Activated naive CD8-positive, alpha-beta T cell treated with anti-CD3 and anti-CD28 coated beads for 36 hours (primary cell): Measurements from ENCODE around the gene ADSL. TPM values are rescaled to one million over a fixed set of nuclear protein-coding genes. Genes with fewer than 3 reads are reported as not detected.

Experiments used
- DNase-seq: peaks from one replicate; pipeline ENCODE4 v3.0.0; 2021
- H3K27ac Mint-ChIP-seq: one replicate; pipeline ENCODE4 v1.8.0; 2022; ENCODE audit warnings: mild to moderate bottlenecking, moderate library complexity, mixed read lengths
- H3K27me3 Mint-ChIP-seq: one replicate; pipeline ENCODE4 v1.8.0; 2022; ENCODE audit warnings: mild to moderate bottlenecking, mixed read lengths
- H3K36me3 Mint-ChIP-seq: one replicate; pipeline ENCODE4 v1.8.0; 2021; ENCODE audit warnings: mild to moderate bottlenecking, mixed read lengths
- H3K4me1 Mint-ChIP-seq: one replicate; pipeline ENCODE4 v1.8.0; 2021; ENCODE audit warnings: mixed read lengths
- H3K4me3 Mint-ChIP-seq: one replicate; pipeline ENCODE4 v1.8.0; 2022; ENCODE audit warnings: mild to moderate bottlenecking, moderate library complexity, mixed read lengths
- H3K9me3 Mint-ChIP-seq: one replicate; pipeline ENCODE4 v1.8.0; 2022; ENCODE audit warnings: mixed read lengths
- total RNA-seq, 2 experiments: library from RNA; stranded (reverse); gene quantifications; one replicate each; pipeline ENCODE4 v1.2.3, GENCODE V29; 2021

Gene ADSL
- total RNA-seq, 2 experiments from 2014 or later: 174 to 178 TPM

DNA sequence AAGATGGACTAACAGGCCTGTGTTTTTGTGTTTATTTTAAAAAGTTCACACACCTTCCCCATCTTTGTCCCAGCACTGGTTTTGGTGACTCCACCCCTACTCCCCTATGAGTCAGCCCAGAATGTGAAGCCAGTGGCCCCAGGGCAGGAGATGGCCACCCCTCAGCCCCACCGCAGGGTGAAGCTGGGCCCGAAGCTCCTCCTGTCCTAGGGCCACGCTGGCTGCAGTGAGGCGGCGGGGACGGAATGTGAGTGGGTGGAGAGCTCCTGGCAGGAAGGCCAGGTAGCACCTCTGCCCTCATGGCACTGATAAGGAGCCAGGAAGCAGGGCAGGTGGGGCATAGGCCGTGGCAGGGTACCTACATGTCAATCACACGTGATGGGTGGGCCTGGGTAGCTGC is 64.0 kb downstream of the ADSL start:
- Mint-ChIP-seq H3K27me3 (no peaks in the 10 kb centered on the region), H3K36me3 (peaks cover 11% of the 10 kb centered on the region), H3K4me1 (peaks cover 5% of the 10 kb centered on the region), H3K27ac (no peak overlapping the region), H3K9me3 (no peaks in the 10 kb centered on the region), H3K4me3 (no peak overlapping the region)
- DNase-seq: no peak

GRCh38 chr22:40410731-40411505 is 64.6 kb downstream of the ADSL start:
- no peak for DNase-seq
- peak overlapping the region; percentile 29 for H3K27ac Mint-ChIP-seq
- H3K9me3 Mint-ChIP-seq: no peaks in the 10 kb centered on the region
- peaks cover 12% of the 10 kb centered on the region for H3K4me1 Mint-ChIP-seq
- no peak overlapping the region for H3K4me3 Mint-ChIP-seq
- no peaks in the 10 kb centered on the region for H3K27me3 Mint-ChIP-seq
- peaks cover 15% of the 10 kb centered on the region for H3K36me3 Mint-ChIP-seq

GRCh38 chr22:40411506-40411861 is 65.2 kb downstream of the ADSL start:
- no peak for DNase-seq
- H3K9me3 Mint-ChIP-seq: no peaks in the 10 kb centered on the region
- H3K27me3 Mint-ChIP-seq: no peaks in the 10 kb centered on the region
- H3K4me3 Mint-ChIP-seq: no peak overlapping the region
- peaks cover 20% of the 10 kb centered on the region for H3K36me3 Mint-ChIP-seq
- peaks cover 17% of the 10 kb centered on the region for H3K4me1 Mint-ChIP-seq
- H3K27ac Mint-ChIP-seq: no peak overlapping the region

- peak overlapping the region; percentile 6 for H3K27ac Mint-ChIP-seq
- H3K4me1 Mint-ChIP-seq: peaks cover 20% of the 10 kb centered on the region
- DNase-seq: no peak
- peaks cover 22% of the 10 kb centered on the region for H3K36me3 Mint-ChIP-seq
- no peaks in the 10 kb centered on the region for H3K9me3 Mint-ChIP-seq
- H3K4me3 Mint-ChIP-seq: no peak overlapping the region
- no peaks in the 10 kb centered on the region for H3K27me3 Mint-ChIP-seq
These were observed 66.1 kb downstream of the ADSL start for GRCh38 chr22:40412441-40412840.

DNA sequence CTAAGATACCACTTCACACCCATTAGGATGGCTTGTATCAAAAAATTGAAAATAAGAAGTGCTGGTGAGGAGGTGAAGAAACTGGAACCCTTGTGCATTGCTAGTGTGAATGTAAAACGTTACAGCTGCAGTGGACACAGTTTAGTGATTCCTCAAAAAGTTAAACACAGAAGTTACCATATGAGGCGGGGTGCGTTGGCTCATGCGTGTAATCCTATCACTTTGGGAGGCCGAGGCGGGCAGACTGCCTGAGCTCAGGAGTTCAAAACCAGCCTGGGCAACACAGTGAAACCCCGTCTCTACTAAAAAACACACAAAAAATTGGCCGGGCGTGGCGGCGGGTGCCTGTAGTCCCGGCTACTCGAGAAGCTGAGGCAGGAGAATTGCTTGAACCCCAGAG is 67.6 kb downstream of the ADSL start:
- DNase-seq: no peak
- peak overlapping the region; percentile 38 for H3K27ac Mint-ChIP-seq
- no peaks in the 10 kb centered on the region for H3K9me3 Mint-ChIP-seq
- H3K36me3 Mint-ChIP-seq: peaks cover 26% of the 10 kb centered on the region
- H3K4me3 Mint-ChIP-seq: no peak overlapping the region
- peaks cover 20% of the 10 kb centered on the region for H3K4me1 Mint-ChIP-seq
- H3K27me3 Mint-ChIP-seq: no peaks in the 10 kb centered on the region

DNA sequence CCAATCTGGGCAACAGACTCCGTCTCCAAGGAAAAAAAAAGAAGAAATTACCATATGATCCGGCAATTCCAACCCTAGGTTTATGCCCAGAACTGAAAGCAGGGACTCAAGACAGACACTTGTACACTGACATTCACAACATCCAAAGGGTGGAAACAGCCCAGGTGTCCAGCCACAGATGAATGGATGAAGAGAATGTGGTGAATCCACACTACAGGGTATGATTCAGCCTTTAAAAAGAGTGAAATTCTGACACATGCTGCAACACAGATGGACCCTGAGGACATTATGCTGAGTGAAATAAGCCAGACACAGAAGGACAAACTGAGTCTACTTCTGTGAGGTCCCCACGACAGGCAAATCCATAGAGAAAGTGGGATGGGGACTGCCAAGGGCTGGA is 68.0 kb downstream of the ADSL start:
- no peak for DNase-seq
- peaks cover 26% of the 10 kb centered on the region for H3K36me3 Mint-ChIP-seq
- H3K4me1 Mint-ChIP-seq: peaks cover 20% of the 10 kb centered on the region
- peak overlapping the region; percentile 38 for H3K27ac Mint-ChIP-seq
- no peaks in the 10 kb centered on the region for H3K9me3 Mint-ChIP-seq
- H3K27me3 Mint-ChIP-seq: no peaks in the 10 kb centered on the region
- no peak overlapping the region for H3K4me3 Mint-ChIP-seq

- Mint-ChIP-seq H3K4me3 (no peak overlapping the region), H3K27me3 (no peaks in the 10 kb centered on the region), H3K9me3 (no peaks in the 10 kb centered on the region), H3K4me1 (peaks cover 23% of the 10 kb centered on the region), H3K36me3 (peaks cover 26% of the 10 kb centered on the region), H3K27ac (peak overlapping the region; percentile 87)
- DNase-seq: no peak
These were observed 68.7 kb downstream of the ADSL start for GRCh38 chr22:40414838-40415505.

GRCh38 chr22:40415531-40416266 is 69.4 kb downstream of the ADSL start:
- Mint-ChIP-seq H3K9me3 (no peaks in the 10 kb centered on the region), H3K27ac (peak overlapping the region; percentile 87), H3K4me3 (peak overlapping the region; percentile 15), H3K4me1 (peaks cover 23% of the 10 kb centered on the region), H3K36me3 (peaks cover 26% of the 10 kb centered on the region), H3K27me3 (no peaks in the 10 kb centered on the region)
- no peak for DNase-seq

GRCh38 chr22:40416267-40416570 is 69.9 kb downstream of the ADSL start:
- Mint-ChIP-seq H3K27me3 (no peaks in the 10 kb centered on the region), H3K27ac (peak overlapping the region; percentile 87), H3K4me3 (no peak overlapping the region), H3K36me3 (peaks cover 25% of the 10 kb centered on the region), H3K4me1 (peaks cover 23% of the 10 kb centered on the region), H3K9me3 (no peaks in the 10 kb centered on the region)
- DNase-seq: no peak

- DNase-seq: no peak
- Mint-ChIP-seq H3K4me1 (peaks cover 23% of the 10 kb centered on the region), H3K4me3 (no peak overlapping the region), H3K9me3 (no peaks in the 10 kb centered on the region), H3K27me3 (no peaks in the 10 kb centered on the region), H3K27ac (peak overlapping the region; percentile 87), H3K36me3 (peaks cover 22% of the 10 kb centered on the region)
These were observed 70.3 kb downstream of the ADSL start for GRCh38 chr22:40416636-40417035.

- Mint-ChIP-seq H3K4me1 (peaks cover 23% of the 10 kb centered on the region), H3K9me3 (no peaks in the 10 kb centered on the region), H3K36me3 (peaks cover 22% of the 10 kb centered on the region), H3K4me3 (no peak overlapping the region), H3K27ac (no peak overlapping the region), H3K27me3 (no peaks in the 10 kb centered on the region)
- no peak for DNase-seq
These were observed 70.7 kb downstream of the ADSL start for GRCh38 chr22:40417041-40417440.

DNA sequence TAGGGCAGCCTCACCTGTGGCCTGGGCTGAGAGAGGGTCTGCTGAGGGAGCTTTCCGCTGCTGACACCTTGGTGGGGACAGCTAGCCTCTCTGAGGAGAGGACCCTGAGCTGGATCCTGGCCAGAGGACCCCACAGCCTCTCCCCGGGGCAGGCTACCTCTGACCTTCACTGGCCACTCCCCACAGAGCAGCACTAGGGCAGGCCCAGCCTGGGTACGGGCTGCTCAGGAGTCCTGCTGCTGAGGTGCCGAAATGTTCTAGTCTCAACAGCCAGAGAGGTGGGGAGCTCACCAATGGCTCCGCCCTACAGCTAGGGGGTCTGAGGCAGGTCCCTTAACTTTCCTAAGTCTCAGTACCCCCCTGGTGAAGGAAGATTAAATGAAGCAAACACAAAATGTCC is 71.6 kb downstream of the ADSL start:
- H3K9me3 Mint-ChIP-seq: no peaks in the 10 kb centered on the region
- H3K27ac Mint-ChIP-seq: no peak overlapping the region
- H3K36me3 Mint-ChIP-seq: peaks cover 21% of the 10 kb centered on the region

GRCh38 chr22:40418366-40419201 is 72.3 kb downstream of the ADSL start:
- Mint-ChIP-seq H3K27me3 (no peaks in the 10 kb centered on the region), H3K9me3 (no peaks in the 10 kb centered on the region), H3K36me3 (peaks cover 23% of the 10 kb centered on the region), H3K4me3 (no peak overlapping the region), H3K4me1 (peaks cover 23% of the 10 kb centered on the region), H3K27ac (no peak overlapping the region)
- peak; percentile 58 for DNase-seq

More for the DNA sequence above, 71.6 kb downstream of the ADSL start:
- no peak for DNase-seq
- H3K4me3 Mint-ChIP-seq: no peak overlapping the region
- peaks cover 23% of the 10 kb centered on the region for H3K4me1 Mint-ChIP-seq
- no peaks in the 10 kb centered on the region for H3K27me3 Mint-ChIP-seq

- peak overlapping the region; percentile 5 for H3K27ac Mint-ChIP-seq
- H3K27me3 Mint-ChIP-seq: no peaks in the 10 kb centered on the region
- H3K9me3 Mint-ChIP-seq: no peaks in the 10 kb centered on the region
- no peak overlapping the region for H3K4me3 Mint-ChIP-seq
- no peak for DNase-seq
- peaks cover 26% of the 10 kb centered on the region for H3K36me3 Mint-ChIP-seq
- peaks cover 23% of the 10 kb centered on the region for H3K4me1 Mint-ChIP-seq
These were observed 73.4 kb downstream of the ADSL start for GRCh38 chr22:40419718-40420117.
